Naive thymus-derived CD8-positive, alpha-beta T cell (primary cell): ENCODE results near the gene ZNF789. TPM values are rescaled to one million over a fixed set of nuclear protein-coding genes. Genes with fewer than 3 reads are reported as not detected.

ENCODE experiments used
- ATAC-seq, 2 donors: fragments of 150-1000 bp; cut with Tn5 transposase in 1 of 2; sonication (Bioruptor Pico), chemical (Tn5 transposase) in 1 of 2; 1 replicate in 1 of 2; 2 replicates in 1 of 2; pipeline ENCODE4 v1.10.0; 2021; ENCODE audit warnings: mild to moderate bottlenecking in 2 of 2, moderate library complexity in 2 of 2
- POLR2A ChIA-PET: fragments of 350-600 bp; sonication (Branson Sonifier 250); formaldehyde crosslinking; loops from one replicate; lab custom pipeline; 2021; ENCODE audit warnings: antibody characterized with exemption; lab: Charles Lee
- DNase-seq, 10 donors: peaks; one replicate each; pipeline versions ENCODE4 v3.0.0 to v3.0.0-alpha.2; 2020 to 2022
- H3K27ac Mint-ChIP-seq, 10 donors: one replicate each; pipeline ENCODE4 v1.8.0; 2020 to 2022; ENCODE audit warnings: mild to moderate bottlenecking in 10 of 10, mixed read lengths in 10 of 10, moderate library complexity in 4 of 10, inconsistent platforms in 1 of 10
- H3K27me3 Mint-ChIP-seq, 5 donors: one replicate each; pipeline ENCODE4 v1.8.0; 2021 to 2022; ENCODE audit warnings: mixed read lengths in 5 of 5
- H3K36me3 Mint-ChIP-seq, 3 donors: one replicate each; pipeline ENCODE4 v1.8.0; 2020 to 2022; ENCODE audit warnings: mixed read lengths in 3 of 3, mild to moderate bottlenecking in 2 of 3, inconsistent platforms in 1 of 3
- H3K4me1 Mint-ChIP-seq, 4 donors: one replicate each; pipeline ENCODE4 v1.8.0; 2021 to 2022; ENCODE audit warnings: mixed read lengths in 4 of 4
- H3K4me3 Mint-ChIP-seq, 10 donors: one replicate each; pipeline ENCODE4 v1.8.0; 2020 to 2022; ENCODE audit warnings: mild to moderate bottlenecking in 10 of 10, mixed read lengths in 10 of 10, moderate library complexity in 6 of 10, inconsistent platforms in 1 of 10
- H3K9me3 Mint-ChIP-seq, 9 donors: one replicate each; pipeline ENCODE4 v1.8.0; 2020 to 2022; ENCODE audit warnings: mixed read lengths in 9 of 9, mild to moderate bottlenecking in 3 of 9, inconsistent platforms in 1 of 9, moderate library complexity in 1 of 9
- polyA plus RNA-seq, 3 donors: library from polyadenylated mRNA; unstranded; fragments of 300-500 nt; fragmentation: Illumina TruSeq; gene quantifications; one replicate each; pipeline ENCODE4 v1.2.3, GENCODE V29; 2021
- total RNA-seq, 8 experiments: library from RNA in 2 of 8; stranded (reverse) in 2 of 8; gene quantifications; one replicate each; pipeline ENCODE4 v1.2.3 and lab custom pipeline; 2021 to 2026

ZNF789 gene
- total and polyA plus RNA-seq, 5 experiments from 2014 or later, result 7.3 to 31.8 (median 8.2) TPM

DNA sequence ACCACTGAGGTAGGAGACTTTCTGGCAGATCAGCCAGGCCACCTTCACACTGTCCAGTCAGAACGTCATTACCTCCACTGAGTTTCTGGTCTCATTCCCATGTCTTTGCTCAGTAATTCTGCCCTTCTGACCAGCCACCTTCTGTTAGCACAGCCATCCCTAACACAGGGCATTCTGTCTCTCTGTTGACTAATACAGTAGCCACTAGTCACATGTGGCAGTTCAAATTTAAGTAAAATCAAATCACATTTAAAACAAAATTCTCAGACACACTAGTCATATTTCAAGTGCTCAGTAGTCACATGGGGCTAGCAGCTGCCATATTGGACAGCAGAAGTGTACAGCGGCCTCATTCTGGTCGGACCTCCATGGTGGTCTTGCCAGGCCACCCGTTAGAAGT is 26.6 kb upstream of the ZNF789 start:
- H3K4me3 Mint-ChIP-seq, result no peak overlapping the region
- H3K9me3 Mint-ChIP-seq, result no peaks in the 10 kb centered on the region
- POLR2A ChIA-PET, result interaction anchor here (1.3 kb wide), 1 partner anchor 15 kb away, joined by 3 read pairs; no protein-coding TSS in a partner anchor
- H3K27me3 Mint-ChIP-seq, result no peaks in the 10 kb centered on the region
- ATAC-seq (no peak), DNase-seq (peak in 1 of 10 donors; percentile 0)
- peaks cover 12 to 26% (median 15%) of the 10 kb centered on the region in 4 donors for H3K4me1 Mint-ChIP-seq
- H3K27ac Mint-ChIP-seq, result peak overlapping the region in 1 of 10 donors; percentile 12
- H3K36me3 Mint-ChIP-seq, result peaks cover 0 to 58% (median 11%) of the 10 kb centered on the region in 3 donors

DNA sequence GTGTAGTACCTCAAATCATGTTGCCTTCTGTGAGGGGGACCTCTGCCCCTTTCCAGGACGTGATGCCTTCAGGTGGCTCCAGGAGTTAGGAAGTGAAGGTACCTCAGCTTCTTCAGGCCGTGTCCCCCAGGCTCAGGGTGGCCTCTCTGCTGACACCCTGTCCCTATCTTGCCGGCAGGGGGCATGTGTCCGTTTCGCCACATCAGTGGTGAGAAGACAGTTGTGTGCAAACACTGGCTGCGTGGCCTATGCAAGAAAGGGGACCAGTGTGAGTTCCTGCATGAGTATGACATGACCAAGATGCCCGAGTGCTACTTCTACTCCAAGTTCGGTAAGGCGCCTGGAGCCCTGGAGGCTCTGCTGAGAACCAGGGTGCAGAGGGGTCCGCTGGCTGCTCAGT is 24.7 kb upstream of the ZNF789 start:
- ATAC-seq (no peak), DNase-seq (no peak)
- H3K27ac Mint-ChIP-seq, result no peak overlapping the region
- H3K36me3 Mint-ChIP-seq, result peaks cover 0 to 63% (median 11%) of the 10 kb centered on the region in 3 donors
- H3K27me3 Mint-ChIP-seq, result no peaks in the 10 kb centered on the region
- peaks cover 5 to 17% (median 8%) of the 10 kb centered on the region in 4 donors for H3K4me1 Mint-ChIP-seq
- no peak overlapping the region for H3K4me3 Mint-ChIP-seq
- POLR2A ChIA-PET, result interaction anchor here (0.7 kb wide), 1 partner anchor 127 kb away, joined by 3 read pairs; no protein-coding TSS in a partner anchor
- H3K9me3 Mint-ChIP-seq, result no peaks in the 10 kb centered on the region

DNA sequence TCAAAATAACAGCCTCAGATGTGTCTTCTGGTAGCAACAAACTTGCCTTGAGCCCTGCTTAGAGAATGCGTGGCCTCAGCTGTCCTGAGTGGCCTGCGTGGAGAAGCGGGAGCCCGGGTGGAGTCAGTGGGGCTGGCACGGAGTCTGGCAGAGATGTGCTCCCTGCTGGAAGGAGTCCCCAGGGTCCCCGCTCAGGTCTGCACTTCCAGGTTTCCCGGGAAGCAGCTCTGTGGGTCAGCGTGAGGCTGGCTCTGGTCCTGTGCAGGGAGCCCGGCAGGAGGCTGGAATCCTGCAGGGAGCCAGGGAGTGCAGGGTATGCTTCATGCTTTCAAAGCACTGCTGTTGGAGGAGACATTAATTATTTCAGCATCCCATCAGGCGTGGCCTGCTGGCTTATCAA is 23.8 kb upstream of the ZNF789 start:
- H3K4me1 Mint-ChIP-seq, result peaks cover 0 to 13% (median 6%) of the 10 kb centered on the region in 4 donors
- ATAC-seq (no peak), DNase-seq (no peak)
- peaks cover 0 to 62% (median 8%) of the 10 kb centered on the region in 3 donors for H3K36me3 Mint-ChIP-seq
- POLR2A ChIA-PET, result no interaction called here
- no peaks in the 10 kb centered on the region for H3K27me3 Mint-ChIP-seq
- no peaks in the 10 kb centered on the region for H3K9me3 Mint-ChIP-seq
- H3K4me3 Mint-ChIP-seq, result no peak overlapping the region
- peak overlapping the region in 1 of 10 donors; percentile 88 for H3K27ac Mint-ChIP-seq

DNA sequence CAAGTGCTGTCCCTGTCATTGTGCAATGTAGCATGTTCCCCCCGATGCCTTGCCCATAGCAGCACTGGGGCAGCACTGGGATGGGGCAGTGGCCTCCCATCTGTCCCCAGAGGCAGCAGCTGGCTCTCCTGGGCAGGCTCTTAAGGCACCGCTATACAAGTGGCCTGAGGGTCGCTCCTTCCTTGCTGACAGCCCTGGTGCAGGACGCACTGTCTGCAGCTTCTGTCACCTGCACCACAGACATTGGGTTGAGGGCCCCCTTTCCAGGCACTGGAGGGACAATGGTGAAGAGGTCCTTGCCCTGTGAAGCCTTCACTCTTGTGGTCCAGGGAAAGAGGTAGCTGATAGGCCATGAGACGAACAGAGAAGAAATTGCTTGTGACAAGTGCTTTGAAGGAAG is 23.4 kb upstream of the ZNF789 start:
- Mint-ChIP-seq H3K27ac (peak overlapping the region in 4 of 10 donors; percentile 68 to 88 (median 76)), H3K27me3 (no peaks in the 10 kb centered on the region), H3K9me3 (no peaks in the 10 kb centered on the region), H3K4me3 (no peak overlapping the region), H3K4me1 (peaks cover 0 to 12% (median 6%) of the 10 kb centered on the region in 4 donors), H3K36me3 (peaks cover 0 to 63% (median 9%) of the 10 kb centered on the region in 3 donors)
- no peak for DNase-seq
- POLR2A ChIA-PET, result no interaction called here
- no peak for ATAC-seq

DNA sequence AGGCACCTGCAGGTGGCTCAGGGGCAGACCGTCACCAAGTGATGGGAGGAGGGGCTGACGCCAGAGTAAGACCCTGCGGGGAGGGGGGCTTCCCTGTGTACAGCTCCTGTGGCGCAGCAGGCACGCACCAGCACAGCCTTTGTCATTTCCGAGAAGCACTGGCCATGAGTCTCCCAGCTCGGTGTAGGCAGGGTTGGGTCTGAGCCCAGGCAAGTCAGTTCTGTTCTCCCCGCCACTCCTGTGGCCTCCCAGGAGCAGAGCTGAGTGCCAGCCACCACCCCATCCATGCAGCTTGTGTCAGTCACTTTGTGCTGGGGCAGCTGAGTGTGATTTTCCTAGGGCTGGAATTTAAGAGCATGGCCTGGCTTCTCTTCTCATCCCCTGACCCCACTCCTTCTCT is 20.8 kb upstream of the ZNF789 start:
- Mint-ChIP-seq H3K9me3 (no peaks in the 10 kb centered on the region), H3K27me3 (no peaks in the 10 kb centered on the region), H3K4me1 (peaks cover 0 to 7% (median 6%) of the 10 kb centered on the region in 4 donors), H3K27ac (peak overlapping the region in 1 of 10 donors; percentile 67), H3K36me3 (peaks cover 0 to 54% (median 8%) of the 10 kb centered on the region in 3 donors), H3K4me3 (no peak overlapping the region)
- POLR2A ChIA-PET, result no interaction called here
- no peak for ATAC-seq
- DNase-seq, result no peak

DNA sequence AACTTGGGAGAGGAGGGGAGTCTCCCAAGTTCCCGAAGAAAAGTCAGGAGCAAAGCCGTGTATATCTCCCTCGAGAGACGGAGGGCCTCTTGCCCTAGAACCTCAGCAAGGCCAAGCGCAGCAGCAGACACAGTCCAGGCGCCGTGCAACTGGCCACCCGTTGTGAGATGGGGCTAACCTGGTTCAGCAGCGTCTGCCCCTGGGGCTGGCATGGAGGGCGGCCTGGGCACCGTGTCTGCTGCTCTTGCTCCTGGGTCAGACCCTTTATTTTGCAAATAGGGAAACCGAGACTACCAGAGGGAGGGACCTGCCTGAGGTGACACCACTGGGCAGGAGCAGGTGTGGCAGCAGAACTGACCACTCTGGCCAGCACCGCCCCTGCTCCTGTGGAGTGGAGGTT is 20.1 kb upstream of the ZNF789 start:
- peak in 1 of 10 donors; percentile 58 for DNase-seq
- POLR2A ChIA-PET, result no interaction called here

DNA sequence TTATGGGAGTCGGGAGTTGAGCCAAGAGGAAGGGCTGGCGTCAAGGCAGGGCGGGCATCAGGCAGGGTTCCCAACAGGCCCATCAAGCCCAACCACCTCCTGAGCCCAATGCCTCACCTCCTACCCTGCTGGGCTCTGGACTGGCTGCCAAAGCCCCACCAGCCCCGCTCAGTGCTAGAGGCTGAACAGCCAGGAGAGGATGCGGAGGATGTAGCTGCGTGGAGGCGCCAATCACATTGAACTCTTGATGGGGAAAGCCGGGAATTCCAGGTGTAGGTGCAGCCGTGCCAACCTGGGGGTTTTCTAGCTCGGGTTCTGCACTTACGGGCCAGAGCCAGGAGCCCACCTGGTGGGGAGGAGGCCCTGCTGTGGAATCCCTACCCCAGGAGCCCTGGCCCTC is 19.6 kb upstream of the ZNF789 start:
- Mint-ChIP-seq H3K9me3 (no peaks in the 10 kb centered on the region), H3K4me3 (no peak overlapping the region), H3K4me1 (peaks cover 0 to 8% (median 6%) of the 10 kb centered on the region in 4 donors), H3K27ac (peak overlapping the region in 2 of 10 donors; percentile 28 to 67), H3K27me3 (no peaks in the 10 kb centered on the region), H3K36me3 (peaks cover 0 to 53% (median 8%) of the 10 kb centered on the region in 3 donors)
- no peak for DNase-seq
- POLR2A ChIA-PET, result no interaction called here
- ATAC-seq, result no peak

More for the DNA sequence above, 20.1 kb upstream of the ZNF789 start:
- Mint-ChIP-seq H3K4me3 (no peak overlapping the region), H3K36me3 (peaks cover 0 to 52% (median 8%) of the 10 kb centered on the region in 3 donors), H3K9me3 (no peaks in the 10 kb centered on the region), H3K27me3 (no peaks in the 10 kb centered on the region), H3K4me1 (peaks cover 0 to 8% (median 6%) of the 10 kb centered on the region in 4 donors), H3K27ac (peak overlapping the region in 1 of 10 donors; percentile 67)
- no peak for ATAC-seq

DNA sequence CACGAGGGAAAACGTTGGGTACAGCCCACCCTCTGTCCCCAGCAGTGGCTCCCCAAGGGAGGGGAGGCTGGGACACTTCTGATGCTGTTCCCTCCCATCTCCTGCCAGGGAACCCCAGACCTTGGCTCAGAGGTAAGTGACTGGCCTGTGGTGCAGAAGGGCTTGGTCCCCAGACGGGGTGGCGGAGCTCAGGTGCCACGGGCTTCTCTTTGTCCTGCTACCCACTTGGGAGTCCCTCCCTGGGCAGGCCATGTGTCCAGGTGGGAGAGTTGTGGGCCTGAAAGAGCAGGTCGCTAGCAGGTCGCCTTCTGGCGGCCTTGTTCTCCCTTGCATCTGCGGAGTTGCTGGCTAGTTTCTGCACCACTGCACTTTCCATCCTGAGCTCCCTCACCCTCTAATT is 16.8 kb upstream of the ZNF789 start:
- H3K4me1 Mint-ChIP-seq, result peaks cover 13 to 21% (median 20%) of the 10 kb centered on the region in 4 donors
- no peak overlapping the region for H3K4me3 Mint-ChIP-seq
- DNase-seq (no peak), ATAC-seq (no peak)
- no peaks in the 10 kb centered on the region for H3K9me3 Mint-ChIP-seq
- peaks cover 0 to 68% (median 2%) of the 10 kb centered on the region in 3 donors for H3K36me3 Mint-ChIP-seq
- POLR2A ChIA-PET, result interaction anchor here (0.9 kb wide), 2 partner anchors 47 to 54 kb away, joined by 3 read pairs; partner anchors contain the start of genes BUD31 and PDAP1
- no peaks in the 10 kb centered on the region for H3K27me3 Mint-ChIP-seq
- no peak overlapping the region for H3K27ac Mint-ChIP-seq

DNA sequence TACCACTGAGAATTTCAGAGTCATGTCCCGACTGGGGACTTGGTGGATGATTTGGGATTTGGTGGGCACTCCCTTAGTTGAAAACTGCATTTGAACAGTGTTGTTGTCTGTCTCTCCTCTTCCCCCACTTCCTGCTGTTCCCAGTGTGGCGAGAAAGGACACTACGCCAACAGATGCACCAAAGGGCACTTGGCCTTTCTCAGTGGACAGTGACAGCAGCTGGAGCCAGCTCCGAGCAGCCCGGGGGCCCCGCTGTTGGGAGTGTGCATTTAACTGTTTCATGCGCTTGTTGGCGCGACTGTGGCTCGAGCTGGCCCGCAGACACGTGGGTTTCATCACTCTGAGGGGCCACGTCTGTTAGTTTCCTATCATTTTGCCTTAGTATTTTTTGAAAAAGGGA is 16.4 kb upstream of the ZNF789 start:
- H3K27ac Mint-ChIP-seq, result peak overlapping the region in 1 of 10 donors; percentile 43

DNA sequence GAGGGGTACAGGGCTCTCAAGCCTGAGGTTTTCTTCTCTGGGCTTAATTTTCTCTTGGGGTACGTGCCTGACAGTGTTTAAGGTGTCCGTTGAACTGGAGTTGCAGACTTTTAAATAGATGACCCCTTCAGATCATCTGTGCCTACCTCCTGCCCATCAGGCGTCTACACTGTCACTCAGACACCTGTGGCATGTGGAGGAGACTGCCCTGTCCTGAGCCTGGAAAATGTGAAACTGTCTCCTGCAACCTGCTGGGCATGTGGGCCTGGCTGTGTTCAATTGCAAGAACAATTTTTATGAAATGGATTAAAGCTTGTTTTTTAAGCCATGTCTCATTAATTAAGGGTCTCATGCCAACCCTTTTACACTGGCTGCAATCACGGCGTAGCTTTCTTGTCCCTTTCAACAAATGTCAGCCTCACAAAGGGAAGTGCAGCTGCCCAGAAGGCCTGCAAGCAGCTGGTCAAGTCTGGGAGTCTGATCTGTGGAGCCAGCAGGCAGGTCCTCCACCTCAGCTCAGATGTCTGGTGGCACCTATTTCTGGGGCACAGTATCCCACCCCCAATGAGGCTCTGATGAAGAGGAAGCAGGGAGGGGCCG is 15.5 kb upstream of the ZNF789 start:
- DNase-seq (no peak), ATAC-seq (no peak)
- POLR2A ChIA-PET, result interaction anchor here (0.5 to 0.6 kb wide), 3 partner anchors 14 to 129 kb away, joined by 3 to 4 read pairs (median 3); no protein-coding TSS in a partner anchor
- Mint-ChIP-seq H3K4me1 (peaks cover 15 to 30% (median 22%) of the 10 kb centered on the region in 4 donors), H3K27ac (peak overlapping the region in 3 of 10 donors; percentile 43 to 57 (median 53)), H3K27me3 (no peaks in the 10 kb centered on the region), H3K9me3 (no peaks in the 10 kb centered on the region), H3K36me3 (peaks cover 0 to 63% (median 2%) of the 10 kb centered on the region in 3 donors), H3K4me3 (no peak overlapping the region)

More for the DNA sequence above, 16.4 kb upstream of the ZNF789 start:
- Mint-ChIP-seq H3K27me3 (no peaks in the 10 kb centered on the region), H3K9me3 (no peaks in the 10 kb centered on the region), H3K36me3 (peaks cover 0 to 65% (median 2%) of the 10 kb centered on the region in 3 donors), H3K4me3 (no peak overlapping the region), H3K4me1 (peaks cover 15 to 23% (median 22%) of the 10 kb centered on the region in 4 donors)
- DNase-seq, result no peak
- ATAC-seq, result no peak
- POLR2A ChIA-PET, result no interaction called here

DNA sequence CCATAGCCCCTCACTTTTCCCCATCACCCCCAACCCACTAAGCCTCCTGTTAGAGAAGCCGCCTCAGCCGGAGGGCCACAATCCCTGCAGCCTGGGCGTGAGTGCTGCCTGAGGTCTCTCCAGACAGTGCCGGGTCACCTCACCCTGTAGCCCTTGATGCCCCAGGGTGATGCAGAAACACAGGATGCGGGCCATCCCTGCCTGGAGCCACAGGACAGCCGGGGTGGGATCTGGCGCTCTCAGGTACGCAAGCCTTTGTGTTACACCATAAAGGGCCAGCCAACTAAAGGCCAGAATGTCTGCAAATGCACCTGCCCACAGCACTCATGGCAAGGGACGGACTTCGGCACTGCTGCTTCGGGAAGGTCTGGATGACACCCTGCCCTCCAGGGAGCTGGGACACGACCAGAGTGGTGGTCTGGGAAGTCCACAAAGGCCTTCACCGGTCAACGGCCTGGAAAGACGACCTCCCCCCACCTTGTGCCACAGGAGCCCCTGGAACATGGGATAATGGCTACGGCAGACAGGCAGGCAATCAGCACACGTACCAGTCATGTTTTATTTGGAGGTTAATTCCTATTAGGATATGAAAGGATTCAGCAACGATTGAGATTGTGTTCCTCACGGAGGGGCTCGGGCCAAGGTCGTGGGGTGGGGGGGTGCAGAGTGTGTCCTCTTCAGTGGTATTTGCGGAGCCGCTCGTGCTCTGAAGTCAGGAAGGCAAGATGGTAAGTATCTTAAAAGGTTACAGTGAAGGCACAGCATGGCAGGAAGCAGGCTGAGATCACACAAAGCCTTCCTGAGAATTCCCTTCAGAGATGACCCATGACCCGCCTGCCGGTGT is 14.8 kb upstream of the ZNF789 start:
- peaks cover 0 to 61% (median 2%) of the 10 kb centered on the region in 3 donors for H3K36me3 Mint-ChIP-seq
- peaks cover 20 to 36% (median 25%) of the 10 kb centered on the region in 4 donors for H3K4me1 Mint-ChIP-seq
- H3K27ac Mint-ChIP-seq, result no peak overlapping the region
- ATAC-seq (no peak), DNase-seq (peak in 1 of 10 donors; percentile 55)
- POLR2A ChIA-PET, result interaction anchor here (0.6 kb wide), 2 partner anchors 14 to 112 kb away, joined by 3 to 4 read pairs; no protein-coding TSS in a partner anchor
- H3K27me3 Mint-ChIP-seq, result no peaks in the 10 kb centered on the region
- no peaks in the 10 kb centered on the region for H3K9me3 Mint-ChIP-seq
- H3K4me3 Mint-ChIP-seq, result no peak overlapping the region

DNA sequence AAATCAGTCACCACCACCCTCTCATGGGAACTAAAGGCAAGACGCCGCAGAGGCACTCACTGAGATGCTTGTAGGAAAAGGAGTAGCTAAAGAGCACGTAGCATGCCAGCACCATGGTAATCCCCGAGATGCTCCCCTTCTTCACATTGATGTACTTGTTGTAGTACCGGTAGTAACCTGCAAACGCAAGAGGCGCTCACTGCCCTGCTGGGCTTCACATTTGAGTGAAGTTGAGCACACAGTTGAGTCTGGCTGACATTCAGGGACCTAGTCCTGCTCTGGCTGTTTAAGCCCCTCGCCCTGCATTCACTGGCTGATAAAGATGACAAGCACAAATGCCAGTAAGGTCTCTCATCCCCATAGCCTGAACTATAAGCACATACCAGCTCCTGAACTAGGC is 13.6 kb upstream of the ZNF789 start:
- Mint-ChIP-seq H3K4me3 (no peak overlapping the region), H3K27me3 (no peaks in the 10 kb centered on the region), H3K9me3 (no peaks in the 10 kb centered on the region), H3K4me1 (peaks cover 22 to 44% (median 29%) of the 10 kb centered on the region in 4 donors), H3K36me3 (peaks cover 3 to 54% (median 4%) of the 10 kb centered on the region in 3 donors), H3K27ac (peak overlapping the region in 6 of 10 donors; percentile 12 to 77 (median 40))
- ATAC-seq, result peak; percentile 46 to 57
- peak in 1 of 10 donors; percentile 15 for DNase-seq
- POLR2A ChIA-PET, result no interaction called here
